ENCODE results near the gene HSD17B4.
A peak's percentile ranks its signal among the peaks of the same experiment; 100 is the strongest.

Gene HSD17B4

GRCh38 chr5:119527351-119527750, 75.1 kb downstream of the HSD17B4 start:
- no peak for TF ChIP-seq CTCF (IDR thresholded peaks at IDR 0.05; ENCODE audit: extremely low read depth, insufficient read depth, missing control alignments)
- in situ Hi-C loops (cut with MboI; ENCODE audit: low pct_unique_long_range_greater_than_20kb, low sequenced_read_pairs, unreplicated experiment): no loop called here
- no peak for DNase-seq (ENCODE audit: low spot score)

GRCh38 chr5:119529811-119530210, 77.5 kb downstream of the HSD17B4 start:
- DNase-seq (ENCODE audit: low spot score): no peak
- no peak for TF ChIP-seq CTCF (IDR thresholded peaks at IDR 0.05; ENCODE audit: extremely low read depth, insufficient read depth, missing control alignments)

GRCh38 chr5:119532637-119533036, 80.3 kb downstream of the HSD17B4 start:
- DNase-seq (ENCODE audit: low spot score): no peak
- in situ Hi-C loops (cut with MboI; ENCODE audit: low pct_unique_long_range_greater_than_20kb, low sequenced_read_pairs, unreplicated experiment): no loop called here
- no peak for TF ChIP-seq CTCF (IDR thresholded peaks at IDR 0.05; ENCODE audit: extremely low read depth, insufficient read depth, missing control alignments)

More at GRCh38 chr5:119529811-119530210, 77.5 kb downstream of the HSD17B4 start:
- in situ Hi-C loops (cut with MboI; ENCODE audit: low pct_unique_long_range_greater_than_20kb, low sequenced_read_pairs, unreplicated experiment): no loop called here

- TF ChIP-seq CTCF (IDR thresholded peaks at IDR 0.05; ENCODE audit: extremely low read depth, insufficient read depth, missing control alignments): no peak
- in situ Hi-C loops (cut with MboI; ENCODE audit: low pct_unique_long_range_greater_than_20kb, low sequenced_read_pairs, unreplicated experiment): no loop called here
- peak; percentile 44 for DNase-seq (ENCODE audit: low spot score)
Observed at GRCh38 chr5:119537704-119538103, 85.4 kb downstream of the HSD17B4 start.

GRCh38 chr5:119541716-119542115, 89.4 kb downstream of the HSD17B4 start:
- in situ Hi-C loops (cut with MboI; ENCODE audit: low pct_unique_long_range_greater_than_20kb, low sequenced_read_pairs, unreplicated experiment): no loop called here
- DNase-seq (ENCODE audit: low spot score): no peak
- no peak for TF ChIP-seq CTCF (IDR thresholded peaks at IDR 0.05; ENCODE audit: extremely low read depth, insufficient read depth, missing control alignments)

- in situ Hi-C loops (cut with MboI; ENCODE audit: low pct_unique_long_range_greater_than_20kb, low sequenced_read_pairs, unreplicated experiment): no loop called here
- DNase-seq (ENCODE audit: low spot score): no peak
- TF ChIP-seq CTCF (IDR thresholded peaks at IDR 0.05; ENCODE audit: extremely low read depth, insufficient read depth, missing control alignments): no peak
Observed at GRCh38 chr5:119551819-119552218, 99.5 kb downstream of the HSD17B4 start.

- no peak for TF ChIP-seq CTCF (IDR thresholded peaks at IDR 0.05; ENCODE audit: extremely low read depth, insufficient read depth, missing control alignments)
- no peak for DNase-seq (ENCODE audit: low spot score)
- in situ Hi-C loops (cut with MboI; ENCODE audit: low pct_unique_long_range_greater_than_20kb, low sequenced_read_pairs, unreplicated experiment): no loop called here
Observed at GRCh38 chr5:119554597-119554996, 102.3 kb downstream of the HSD17B4 start.

All from GM13977 (cell line).